Measurements from ENCODE around the gene SLITRK1.

GRCh38 chr13:83884141-83884540 is 1.9 kb upstream of the SLITRK1 start:
- no peak for TF ChIP-seq POLR2AphosphoS5 (IDR thresholded peaks at IDR 0.05; ENCODE audit: low read depth, low read length)
- no peak for TF ChIP-seq TAF1 (IDR thresholded peaks at IDR 0.05; ENCODE audit: borderline replicate concordance, insufficient read depth, low read length)
- TF ChIP-seq REST (IDR thresholded peaks at IDR 0.05; ENCODE audit: insufficient read depth in 1 of 2, low read depth in 2 of 2, low read length in 2 of 2): no peak
- TF ChIP-seq SIN3A (IDR thresholded peaks at IDR 0.05; ENCODE audit: borderline replicate concordance, insufficient read depth, low read length): no peak

All from PFSK-1 (cell line).